IMR-90 (cell line): ENCODE data around the gene EMSY. TPM values are rescaled to one million over a fixed set of nuclear protein-coding genes. Genes with fewer than 3 reads are reported as not detected.

ENCODE experiments used
- ATAC-seq: fragments of 200-7000 bp; cut with Tn5 transposase; 2 replicates; pipeline ENCODE4 v1.9.1; 2020; ENCODE audit warnings: low read depth, mild to moderate bottlenecking, moderate library complexity
- BruUV-seq: library from RNA; stranded (reverse); fragments of 400-500 nt; replicated peaks from 2 replicates; lab custom pipeline; 2021; lab: Mats Ljungman, UMichigan
- CTCF ChIA-PET: fragments of 300-600 bp; formaldehyde crosslinking; extraction: SDS; loops from one replicate; lab custom pipeline; 2021; ENCODE audit warnings: antibody characterized with exemption; lab: Yijun Ruan, JAX
- POLR2A ChIA-PET: fragments of 300-600 bp; sonication (Branson Sonifier 250); formaldehyde crosslinking; loops from one replicate; lab custom pipeline; 2022; ENCODE audit warnings: antibody characterized with exemption; ENCODE audit not compliant: unreplicated experiment; lab: Charles Lee
- DNase-seq: peaks from one replicate; pipeline ENCODE4 v3.0.0; 2013
- H2AFZ ChIP-seq: replicated peaks from 2 replicates; pipeline ENCODE3; 2013; ENCODE audit warnings: low read length, mild to moderate bottlenecking; ENCODE audit not compliant: poor library complexity
- H2AK5ac ChIP-seq: 2 replicates; pipeline ENCODE4 v1.6.1; 2013; ENCODE audit warnings: low read depth, low read length, inconsistent platforms
- H2AK9ac ChIP-seq: replicated peaks from 2 replicates; pipeline ENCODE3; 2013; ENCODE audit warnings: mild to moderate bottlenecking, low read depth, low read length, moderate library complexity; ENCODE audit not compliant: poor library complexity
- H2BK120ac ChIP-seq: 2 replicates; pipeline ENCODE4 v1.6.1; 2013; ENCODE audit warnings: low read depth, low read length, inconsistent platforms
- H2BK15ac ChIP-seq: 3 replicates; pipeline ENCODE4 v1.6.1; 2013; ENCODE audit warnings: low read depth, low read length, inconsistent platforms
- H2BK20ac ChIP-seq: 2 replicates; pipeline ENCODE4 v1.6.1; 2013; ENCODE audit warnings: low read depth, mild to moderate bottlenecking, inconsistent platforms, low read length, moderate library complexity
- H2BK5ac ChIP-seq: 2 replicates; pipeline ENCODE4 v1.6.1; 2013; ENCODE audit warnings: mild to moderate bottlenecking, low read depth, low read length, inconsistent platforms; ENCODE audit not compliant: poor library complexity, severe bottlenecking
- H3K14ac ChIP-seq: replicated peaks from 2 replicates; pipeline ENCODE4 v1.6.1; 2013; ENCODE audit warnings: low read depth, low read length, inconsistent platforms
- H3K18ac ChIP-seq: 2 replicates; pipeline ENCODE4 v1.6.1; 2013; ENCODE audit warnings: low read depth, low read length, control low read depth
- H3K23ac ChIP-seq: 2 replicates; pipeline ENCODE4 v1.6.1; 2013; ENCODE audit warnings: low read depth, low read length, inconsistent platforms
- H3K27ac ChIP-seq: 2 replicates; pipeline ENCODE4 v1.5.1; 2013; ENCODE audit warnings: mild to moderate bottlenecking, control low read depth, low read length; ENCODE audit not compliant: insufficient read depth
- H3K27me3 ChIP-seq: 2 replicates; pipeline ENCODE4 v1.6.1; 2013; ENCODE audit warnings: low read length; ENCODE audit not compliant: control insufficient read depth, insufficient read depth
- H3K36me3 ChIP-seq: 2 replicates; pipeline ENCODE4 v1.6.1; 2013; ENCODE audit warnings: low read length, mixed read lengths; ENCODE audit not compliant: control insufficient read depth, insufficient read depth
- H3K4ac ChIP-seq: 2 replicates; pipeline ENCODE4 v1.6.1; 2013; ENCODE audit warnings: low read depth, low read length, inconsistent platforms
- H3K4me1 ChIP-seq: 2 replicates; pipeline ENCODE4 v1.6.1; 2013; ENCODE audit warnings: low read length, mixed read lengths; ENCODE audit not compliant: control insufficient read depth, insufficient read depth
- H3K4me2 ChIP-seq: 2 replicates; pipeline ENCODE4 v1.6.1; 2013; ENCODE audit warnings: low read depth, mild to moderate bottlenecking, control low read depth, low read length, moderate library complexity
- H3K4me3 ChIP-seq: 2 replicates; pipeline ENCODE4 v1.5.1; 2013; ENCODE audit warnings: low read depth, mild to moderate bottlenecking, control low read depth, low read length, moderate library complexity; ENCODE audit not compliant: insufficient read depth
- H3K56ac ChIP-seq: 2 replicates; pipeline ENCODE4 v1.6.1; 2013; ENCODE audit warnings: low read length, inconsistent platforms; ENCODE audit not compliant: insufficient read depth; ENCODE audit errors: extremely low read depth
- H3K79me1 ChIP-seq, 2 experiments: 2 replicates each; pipeline ENCODE4 v1.6.1; 2013; ENCODE audit warnings: low read length in 2 of 2, inconsistent platforms in 1 of 2, low read depth in 1 of 2
- H3K9ac ChIP-seq: 2 replicates; pipeline ENCODE4 v1.6.1; 2013; ENCODE audit warnings: low read depth, low read length, control low read depth
- H3K9me1 ChIP-seq: 2 replicates; pipeline ENCODE4 v1.6.1; 2013; ENCODE audit warnings: low read length, inconsistent platforms; ENCODE audit not compliant: insufficient read depth
- H3K9me3 ChIP-seq: 2 replicates; pipeline ENCODE4 v1.6.1; 2013; ENCODE audit warnings: low read length; ENCODE audit not compliant: control insufficient read depth, insufficient read depth
- H4K20me1 ChIP-seq: 2 replicates; pipeline ENCODE4 v1.6.1; 2013; ENCODE audit warnings: low read length, inconsistent platforms; ENCODE audit not compliant: insufficient read depth
- H4K5ac ChIP-seq: 2 replicates; pipeline ENCODE4 v1.6.1; 2013; ENCODE audit warnings: mild to moderate bottlenecking, low read depth, low read length, control low read depth
- H4K8ac ChIP-seq, 2 experiments: 2 replicates each; pipeline ENCODE4 v1.6.1; 2013; ENCODE audit warnings: low read depth in 2 of 2, low read length in 2 of 2, control low read depth in 1 of 2, inconsistent platforms in 1 of 2
- H4K91ac ChIP-seq: 2 replicates; pipeline ENCODE4 v1.6.1; 2013; ENCODE audit warnings: low read depth, low read length, inconsistent platforms; ENCODE audit not compliant: insufficient read depth
- BHLHE40 ChIP-seq: fragments of 150-350 bp; IDR thresholded peaks from 2 replicates; pipeline ENCODE4 v1.6.1; 2016; ENCODE audit warnings: mild to moderate bottlenecking, low read depth, low read length
- CEBPB ChIP-seq: IDR thresholded peaks from 2 replicates; pipeline ENCODE4 v1.6.1; 2012; ENCODE audit warnings: low read depth, low read length, improper control_type of control experiment
- CHD1 ChIP-seq: IDR thresholded peaks from 2 replicates; pipeline ENCODE4 v1.6.1; 2012; ENCODE audit warnings: low read depth, low read length, improper control_type of control experiment
- CTCF ChIP-seq: conservative IDR thresholded peaks from 2 replicates; pipeline ENCODE4 v1.5.1; 2012; ENCODE audit warnings: mild to moderate bottlenecking, low read depth, low read length, improper control_type of control experiment
- ELK1 ChIP-seq: fragments of 150-350 bp; IDR thresholded peaks from 2 replicates; pipeline ENCODE4 v1.6.1; 2016; ENCODE audit warnings: low read depth, mild to moderate bottlenecking, low read length, moderate library complexity, borderline replicate concordance
- FOS ChIP-seq: fragments of 150-350 bp; IDR thresholded peaks from 2 replicates; pipeline ENCODE4 v1.6.1; 2016; ENCODE audit warnings: low read depth, low read length
- MAFK ChIP-seq: IDR thresholded peaks from 2 replicates; pipeline ENCODE4 v1.6.1; 2012; ENCODE audit warnings: low read depth, low read length, improper control_type of control experiment
- MAZ ChIP-seq: IDR thresholded peaks from 2 replicates; pipeline ENCODE4 v1.6.1; 2012; ENCODE audit warnings: low read depth, mild to moderate bottlenecking, low read length, improper control_type of control experiment, moderate library complexity, borderline replicate concordance
- MXI1 ChIP-seq: IDR thresholded peaks from 2 replicates; pipeline ENCODE4 v1.6.1; 2012; ENCODE audit warnings: low read depth, mild to moderate bottlenecking, low read length, moderate library complexity, borderline replicate concordance
- NFE2L2 ChIP-seq: fragments of 150-350 bp; IDR thresholded peaks from 2 replicates; pipeline ENCODE4 v1.6.1; 2016; ENCODE audit warnings: low read depth, mild to moderate bottlenecking, low read length
- RAD21 ChIP-seq: IDR thresholded peaks from 2 replicates; pipeline ENCODE4 v1.6.1; 2012; ENCODE audit warnings: low read length, improper control_type of control experiment
- RFX5 ChIP-seq: IDR thresholded peaks from 2 replicates; pipeline ENCODE4 v1.8.0; 2012; ENCODE audit warnings: low read depth, mild to moderate bottlenecking, low read length, moderate library complexity
- SMC3 ChIP-seq: fragments of 150-350 bp; IDR thresholded peaks from 2 replicates; pipeline ENCODE4 v1.6.1; 2016; ENCODE audit warnings: low read depth, mild to moderate bottlenecking, antibody characterized with exemption, low read length, moderate library complexity
- WGBS, 2 experiments: methylation state at CpG; one replicate each; pipeline versions ENCODE4 v1.1.5 to v1.1.7; 2013; ENCODE audit warnings: missing lambda C conversion rate in 2 of 2; ENCODE audit not compliant: insufficient read length in 1 of 2; ENCODE audit errors: extremely low coverage in 2 of 2; 5-methylcytosine and 5-hydroxymethylcytosine counted together
- dilution Hi-C: fragments of 300-500 bp; cut with HindIII; formaldehyde crosslinking; loops from one replicate; pipeline ENCODE4 v1.14.3; 2018; ENCODE audit warnings: low sequenced_read_pairs; ENCODE audit not compliant: unreplicated experiment
- in situ Hi-C: fragments of 300-500 bp; cut with MboI; formaldehyde crosslinking; loops from 3 replicates; pipeline ENCODE4 v1.14.3; 2019; ENCODE audit warnings: low sequenced_read_pairs, inconsistent platforms, mixed read lengths
- intact Hi-C: fragments of 100-400 bp; cut with micrococcal nuclease; formaldehyde crosslinking; loops from 2 replicates; pipeline ENCODE4 v1.10.0; 2022
- polyA plus RNA-seq, 3 experiments: library from polyadenylated mRNA; depleted of rRNA; stranded (reverse); fragments of >200 nt; gene quantifications; 2 replicates each; pipeline ENCODE4 v1.2.3, GENCODE V29; 2012; ENCODE audit warnings: low replicate concordance in 1 of 3
- total RNA-seq: library from RNA; depleted of rRNA; stranded (reverse); fragments of >200 nt; gene quantifications from 2 replicates; pipeline ENCODE4 v1.2.3, GENCODE V29; 2012

EMSY gene
- total and polyA plus RNA-seq, 2 of the 4 experiments (the other 2 are of a cell fraction): 14.1 to 22.0 TPM

GRCh38 chr11:76596652-76597051 lies 151.8 kb downstream of the EMSY start:
- Histone ChIP-seq H4K8ac (no peak overlapping the region), H3K9ac (no peak overlapping the region), H3K56ac (no peak overlapping the region), H3K14ac (no peak overlapping the region), H3K27ac (no peak overlapping the region), H2AK9ac (no peak overlapping the region), H2BK20ac (no peak overlapping the region), H2BK5ac (no peak overlapping the region), H3K36me3 (no peaks in the 10 kb centered on the region), H4K20me1 (no peaks in the 10 kb centered on the region), H3K9me1 (peaks cover 4% of the 10 kb centered on the region; the same call in 1 of the 2 replicates), H3K4me1 (peaks cover 7% of the 10 kb centered on the region), H2BK15ac (no peak overlapping the region), H3K4me3 (no peak overlapping the region), H3K18ac (no peak overlapping the region), H2AK5ac (no peak overlapping the region), H2AFZ (no peak overlapping the region), H3K27me3 (peaks cover 5% of the 10 kb centered on the region; the same call in 1 of the 2 replicates), H3K4ac (no peak overlapping the region), H4K91ac (no peak overlapping the region), H2BK120ac (no peak overlapping the region), H3K23ac (no peak overlapping the region), H3K4me2 (no peak overlapping the region), H3K79me1 (no peaks in the 10 kb centered on the region), H3K9me3 (no peaks in the 10 kb centered on the region), H4K5ac (no peak overlapping the region)
- ATAC-seq (no peak), DNase-seq (no peak)
- WGBS, 2 experiments: 71% methylated on average over 6 of the region's 11 CpGs; no CpG with 5 or more reads in 1 of the 2 experiments
- intact Hi-C loops (no loop called here), in situ Hi-C loops (no loop called here), dilution Hi-C loops (no loop called here)
- no TSS peak for BruUV-seq
- CTCF ChIA-PET: no interaction called here
- POLR2A ChIA-PET: no interaction called here
- no peak for TF ChIP-seq NFE2L2
- no peak for TF ChIP-seq MXI1
- no peak for TF ChIP-seq MAZ
- TF ChIP-seq BHLHE40: no peak
- no peak for TF ChIP-seq SMC3
- no peak for TF ChIP-seq CTCF
- TF ChIP-seq CHD1: no peak
- no peak for TF ChIP-seq RFX5
- TF ChIP-seq MAFK: no peak
- no peak for TF ChIP-seq CEBPB
- no peak for TF ChIP-seq ELK1
- TF ChIP-seq FOS: no peak
- no peak for TF ChIP-seq RAD21
